ENCODE measurements around the gene MUC5B.

GRCh38 chr11:1307163-1307870 is 84.5 kb downstream of the MUC5B start:
- TF ChIP-seq CTCF (IDR thresholded peaks at IDR 0.05) (no peak), POLR2AphosphoS5 (IDR thresholded peaks at IDR 0.05) (no peak), POLR2A (IDR thresholded peaks at IDR 0.05) (no peak)
